ENCODE measurements around the gene ENPP4. TPM values are rescaled to one million over a fixed set of nuclear protein-coding genes. Genes with fewer than 3 reads are reported as not detected.

The ENPP4 gene
- total and polyA plus RNA-seq, 2 experiments from 2014 or later = 5.8 to 7.5 TPM

DNA sequence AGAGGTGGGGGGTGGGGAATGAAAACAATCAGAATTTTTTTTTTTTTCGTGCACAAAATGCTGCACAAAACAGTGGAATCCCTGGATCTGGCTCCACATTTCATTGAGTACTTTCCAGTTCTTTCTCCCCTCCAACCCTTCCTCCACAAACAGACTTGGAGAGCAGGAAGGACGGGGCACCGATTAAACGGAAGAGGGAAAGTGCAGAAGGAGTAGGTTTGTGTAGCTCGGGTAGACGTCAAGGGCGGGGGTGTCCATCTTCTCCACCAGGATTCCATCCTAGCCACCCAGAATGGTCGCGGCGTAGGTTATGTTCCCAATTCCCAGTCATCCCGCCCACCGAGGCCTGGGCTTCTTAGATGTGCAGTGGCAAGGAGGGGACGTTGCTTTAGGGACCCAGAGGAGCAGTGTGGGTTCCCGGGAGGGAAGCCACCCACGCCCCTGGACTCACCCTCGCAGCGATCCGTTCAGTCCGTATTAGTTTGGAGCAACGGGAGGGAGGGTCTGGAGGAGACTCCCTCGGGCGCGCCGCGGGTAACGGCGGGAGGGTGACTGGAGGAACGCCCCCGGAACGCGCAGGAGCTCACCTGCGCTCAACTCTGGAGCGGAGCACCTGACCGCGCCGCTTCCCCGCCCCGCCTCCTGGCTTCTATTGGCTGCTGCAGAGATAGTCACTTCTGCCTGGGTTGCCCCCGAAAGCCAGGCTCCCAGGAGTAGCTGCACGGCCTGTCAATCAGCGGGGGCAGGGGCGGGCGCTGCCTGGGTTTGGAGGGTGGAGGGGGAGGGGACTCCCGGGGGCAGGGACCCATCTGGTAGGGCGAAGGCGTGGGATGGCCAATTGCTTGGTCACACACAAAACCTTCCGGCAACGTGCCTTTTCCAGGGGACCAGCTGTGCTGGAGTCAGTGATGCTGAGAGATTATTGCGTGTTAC lies 40.8 kb downstream of the ENPP4 start, which contains the start of gene ENPP5:
TSS of gene ENPP5 (minus strand) at position 624 of the 933 bp plus-strand sequence. CDS start 2,718 bp downstream, outside the sequence.
- Histone ChIP-seq H3K4me3 (peak within 1 kb of the TSS; percentile 64), H3K27me3 (peaks cover 8% of the 10 kb centered on the region), H3K9me3 (ENCODE audit: low read depth) (no peaks in the 10 kb centered on the region), H3K27ac (no peak within 1 kb of the TSS), H3K36me3 (no peaks in the 10 kb centered on the region), H3K4me1 (ENCODE audit: low read depth) (no peaks in the 10 kb centered on the region)
- DNase-seq (ENCODE audit: low read depth in 1 of 2, low spot score in 1 of 2) = peak; percentile 41 to 93
- TF ChIP-seq, protein P1, sequence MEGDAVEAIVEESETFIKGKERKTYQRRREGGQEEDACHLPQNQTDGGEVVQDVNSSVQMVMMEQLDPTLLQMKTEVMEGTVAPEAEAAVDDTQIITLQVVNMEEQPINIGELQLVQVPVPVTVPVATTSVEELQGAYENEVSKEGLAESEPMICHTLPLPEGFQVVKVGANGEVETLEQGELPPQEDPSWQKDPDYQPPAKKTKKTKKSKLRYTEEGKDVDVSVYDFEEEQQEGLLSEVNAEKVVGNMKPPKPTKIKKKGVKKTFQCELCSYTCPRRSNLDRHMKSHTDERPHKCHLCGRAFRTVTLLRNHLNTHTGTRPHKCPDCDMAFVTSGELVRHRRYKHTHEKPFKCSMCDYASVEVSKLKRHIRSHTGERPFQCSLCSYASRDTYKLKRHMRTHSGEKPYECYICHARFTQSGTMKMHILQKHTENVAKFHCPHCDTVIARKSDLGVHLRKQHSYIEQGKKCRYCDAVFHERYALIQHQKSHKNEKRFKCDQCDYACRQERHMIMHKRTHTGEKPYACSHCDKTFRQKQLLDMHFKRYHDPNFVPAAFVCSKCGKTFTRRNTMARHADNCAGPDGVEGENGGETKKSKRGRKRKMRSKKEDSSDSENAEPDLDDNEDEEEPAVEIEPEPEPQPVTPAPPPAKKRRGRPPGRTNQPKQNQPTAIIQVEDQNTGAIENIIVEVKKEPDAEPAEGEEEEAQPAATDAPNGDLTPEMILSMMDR (IDR thresholded peaks at IDR 0.05; ENCODE audit: low read depth, low read length) = no peak

DNA sequence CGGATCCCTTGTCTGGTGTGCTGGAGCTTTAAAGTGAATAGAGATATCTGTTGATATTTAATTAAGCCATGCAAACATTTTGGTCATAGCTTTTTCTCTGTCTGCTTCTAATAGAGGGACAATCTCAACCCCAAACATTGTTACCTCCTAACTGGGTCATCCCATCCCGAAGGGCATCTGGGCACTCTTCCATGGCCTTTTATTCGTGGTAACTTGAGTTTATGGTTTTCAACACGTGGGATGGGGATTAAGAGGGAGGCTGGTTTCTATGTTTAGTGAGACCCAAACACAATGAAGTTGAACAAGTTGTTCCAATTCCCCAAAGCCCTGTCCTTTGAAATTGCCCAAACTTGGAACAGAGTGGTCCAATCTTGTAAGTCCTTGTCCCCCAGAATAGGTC lies 42.4 kb downstream of the ENPP4 start:
- TF ChIP-seq, protein P1 (IDR thresholded peaks at IDR 0.05; ENCODE audit: low read depth, low read length) = no peak
- Histone ChIP-seq H3K27ac (no peak overlapping the region), H3K4me1 (ENCODE audit: low read depth) (no peaks in the 10 kb centered on the region), H3K36me3 (no peaks in the 10 kb centered on the region), H3K9me3 (ENCODE audit: low read depth) (no peaks in the 10 kb centered on the region), H3K27me3 (peaks cover 8% of the 10 kb centered on the region), H3K4me3 (no peak overlapping the region)
- no peak for DNase-seq (ENCODE audit: low read depth in 1 of 2, low spot score in 1 of 2)

DNA sequence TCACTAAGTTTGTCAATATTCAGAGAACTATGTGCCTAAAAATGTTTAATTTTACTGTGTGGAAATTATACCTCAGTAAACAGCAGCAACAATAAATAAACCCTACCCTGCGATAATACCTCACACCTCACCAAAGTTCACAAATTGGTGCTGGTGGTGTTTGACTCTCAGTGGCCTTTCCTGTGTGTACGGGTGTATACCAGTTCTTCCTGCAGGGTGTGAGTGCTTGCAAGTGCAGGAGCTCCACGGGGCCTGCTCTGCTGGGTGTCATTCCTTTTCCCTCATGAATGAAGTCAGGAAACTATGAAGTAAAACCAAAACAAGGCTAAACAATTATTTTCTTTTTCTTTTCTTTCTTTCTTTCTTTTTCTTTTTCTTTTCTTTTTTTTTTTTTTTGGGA lies 45.1 kb downstream of the ENPP4 start:
- TF ChIP-seq, protein P1 (IDR thresholded peaks at IDR 0.05; ENCODE audit: low read depth, low read length) = no peak
- H3K27ac ChIP-seq = no peak overlapping the region
- no peaks in the 10 kb centered on the region for H3K9me3 ChIP-seq (ENCODE audit: low read depth)
- no peak overlapping the region for H3K4me3 ChIP-seq
- peaks cover 20% of the 10 kb centered on the region for H3K27me3 ChIP-seq
- DNase-seq (ENCODE audit: low read depth in 1 of 2, low spot score in 1 of 2) = no peak
- H3K4me1 ChIP-seq (ENCODE audit: low read depth) = no peaks in the 10 kb centered on the region
- H3K36me3 ChIP-seq = no peaks in the 10 kb centered on the region

DNA sequence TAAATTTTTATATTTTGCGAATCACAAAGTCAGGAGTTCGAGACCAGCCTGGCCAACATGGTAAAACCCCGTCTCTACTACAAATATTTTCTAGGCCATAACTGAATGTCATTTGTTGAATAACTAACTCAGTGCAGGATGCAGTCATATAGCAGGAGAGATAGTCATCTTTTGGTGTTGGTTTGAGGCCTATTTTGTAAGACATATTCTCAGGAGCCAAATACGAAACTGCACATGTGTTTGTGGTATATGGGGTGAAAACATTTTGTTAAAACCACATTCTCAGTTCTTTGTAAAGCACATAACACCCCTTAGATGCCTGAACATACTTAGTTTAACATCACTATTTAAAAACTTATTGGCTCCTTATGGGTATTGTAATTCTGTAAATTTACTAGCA lies 45.7 kb downstream of the ENPP4 start:
- Histone ChIP-seq H3K9me3 (ENCODE audit: low read depth) (no peaks in the 10 kb centered on the region), H3K4me1 (ENCODE audit: low read depth) (no peaks in the 10 kb centered on the region), H3K27ac (no peak overlapping the region), H3K36me3 (no peaks in the 10 kb centered on the region), H3K4me3 (no peak overlapping the region), H3K27me3 (peaks cover 25% of the 10 kb centered on the region)
- peak in 1 of 2 donors; percentile 4 for DNase-seq (ENCODE audit: low read depth in 1 of 2, low spot score in 1 of 2)
- TF ChIP-seq, protein P1 (IDR thresholded peaks at IDR 0.05; ENCODE audit: low read depth, low read length) = no peak

DNA sequence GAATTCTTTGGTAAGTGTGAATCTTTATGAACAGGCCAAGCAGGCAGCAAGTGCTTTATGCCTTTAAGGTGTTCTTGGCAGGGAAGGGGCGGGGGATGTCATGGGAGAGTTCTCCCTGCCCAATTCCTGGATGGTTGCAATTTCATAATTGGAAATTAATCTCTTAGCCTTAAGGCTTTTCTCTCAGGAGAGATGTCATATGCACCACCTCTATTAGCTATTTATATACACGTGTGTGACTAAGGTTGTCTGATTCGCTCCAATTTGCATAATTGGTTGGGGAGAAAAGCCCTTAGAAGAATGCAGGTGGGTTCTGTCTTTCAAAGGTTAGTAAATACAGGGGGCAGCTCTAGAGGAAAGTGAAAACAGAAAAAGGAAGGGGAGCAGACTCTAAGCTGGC lies 46.2 kb downstream of the ENPP4 start:
- TF ChIP-seq, protein P1 (IDR thresholded peaks at IDR 0.05; ENCODE audit: low read depth, low read length) = no peak
- H3K4me3 ChIP-seq = no peak overlapping the region
- no peaks in the 10 kb centered on the region for H3K36me3 ChIP-seq
- no peak overlapping the region for H3K27ac ChIP-seq
- DNase-seq (ENCODE audit: low read depth in 1 of 2, low spot score in 1 of 2) = no peak
- no peaks in the 10 kb centered on the region for H3K4me1 ChIP-seq (ENCODE audit: low read depth)
- H3K9me3 ChIP-seq (ENCODE audit: low read depth) = no peaks in the 10 kb centered on the region
- H3K27me3 ChIP-seq = peaks cover 27% of the 10 kb centered on the region

All from cardiac muscle cell (in vitro differentiated cells and primary cell).